ENCODE measurements around the gene EPN2.

GRCh38 chr17:19374136-19374535 is 137.0 kb downstream of the EPN2 start:
- TF ChIP-seq POLR2AphosphoS5 (IDR thresholded peaks at IDR 0.05) (no peak), POLR2A (IDR thresholded peaks at IDR 0.05) (no peak), CTCF (IDR thresholded peaks at IDR 0.05) (no peak), EP300 (IDR thresholded peaks at IDR 0.05) (no peak)
